PFSK-1 (cell line): Measurements from ENCODE around the gene GOLIM4.

Source experiments
- FOXP2 ChIP-seq: optimal IDR thresholded peaks from 2 replicates; pipeline ENCODE3; 2011; ENCODE audit warnings: borderline replicate concordance, control low read depth, inconsistent platforms; ENCODE audit not compliant: insufficient read depth; ENCODE audit errors: extremely low read length, extremely low read depth
- POLR2AphosphoS5 ChIP-seq: IDR thresholded peaks from 2 replicates; pipeline ENCODE4 v1.6.1; 2012; ENCODE audit warnings: low read depth, mild to moderate bottlenecking, control low read depth, low read length, moderate library complexity
- SIN3A ChIP-seq: IDR thresholded peaks from 2 replicates; pipeline ENCODE4 v1.6.1; 2012; ENCODE audit warnings: mild to moderate bottlenecking, low read length, moderate library complexity, borderline replicate concordance; ENCODE audit not compliant: insufficient read depth
- TAF1 ChIP-seq: IDR thresholded peaks from 2 replicates; pipeline ENCODE4 v1.6.1; 2012; ENCODE audit warnings: low read length, control low read depth, borderline replicate concordance; ENCODE audit not compliant: insufficient read depth
- TF ChIP-seq, protein P1 (sequence below), 2 experiments: IDR thresholded peaks; 2 replicates each; pipeline versions ENCODE4 v1.6.1 to v1.8.0; 2011 to 2012; ENCODE audit warnings: low read depth in 2 of 2, low read length in 2 of 2, control low read depth in 1 of 2, inconsistent platforms in 1 of 2, mild to moderate bottlenecking in 1 of 2, moderate library complexity in 1 of 2; ENCODE audit not compliant: insufficient read depth in 1 of 2

Gene GOLIM4

DNA sequence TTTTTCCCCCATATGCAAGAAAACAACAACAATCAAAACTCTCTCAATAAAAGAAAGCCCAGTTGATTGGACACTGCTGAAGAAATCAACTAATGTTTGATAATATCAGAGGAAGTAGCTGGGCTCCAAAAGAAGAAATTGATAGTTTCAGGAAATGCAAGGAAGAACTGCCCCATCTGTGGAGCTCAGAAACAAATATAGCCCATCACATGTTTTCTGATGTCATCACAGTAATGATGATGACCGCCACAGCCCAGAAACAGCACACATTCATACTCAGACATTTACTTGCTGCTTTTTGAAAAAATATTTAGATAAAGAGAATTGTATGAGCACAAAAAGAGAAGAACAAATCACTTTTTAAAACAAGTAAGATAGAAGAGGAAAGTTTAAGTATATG lies 67.6 kb downstream of the GOLIM4 start:
- TF ChIP-seq SIN3A, result no peak
- no peak for TF ChIP-seq TAF1
- TF ChIP-seq FOXP2, result no peak
- no peak for TF ChIP-seq POLR2AphosphoS5
- TF ChIP-seq, protein P1, sequence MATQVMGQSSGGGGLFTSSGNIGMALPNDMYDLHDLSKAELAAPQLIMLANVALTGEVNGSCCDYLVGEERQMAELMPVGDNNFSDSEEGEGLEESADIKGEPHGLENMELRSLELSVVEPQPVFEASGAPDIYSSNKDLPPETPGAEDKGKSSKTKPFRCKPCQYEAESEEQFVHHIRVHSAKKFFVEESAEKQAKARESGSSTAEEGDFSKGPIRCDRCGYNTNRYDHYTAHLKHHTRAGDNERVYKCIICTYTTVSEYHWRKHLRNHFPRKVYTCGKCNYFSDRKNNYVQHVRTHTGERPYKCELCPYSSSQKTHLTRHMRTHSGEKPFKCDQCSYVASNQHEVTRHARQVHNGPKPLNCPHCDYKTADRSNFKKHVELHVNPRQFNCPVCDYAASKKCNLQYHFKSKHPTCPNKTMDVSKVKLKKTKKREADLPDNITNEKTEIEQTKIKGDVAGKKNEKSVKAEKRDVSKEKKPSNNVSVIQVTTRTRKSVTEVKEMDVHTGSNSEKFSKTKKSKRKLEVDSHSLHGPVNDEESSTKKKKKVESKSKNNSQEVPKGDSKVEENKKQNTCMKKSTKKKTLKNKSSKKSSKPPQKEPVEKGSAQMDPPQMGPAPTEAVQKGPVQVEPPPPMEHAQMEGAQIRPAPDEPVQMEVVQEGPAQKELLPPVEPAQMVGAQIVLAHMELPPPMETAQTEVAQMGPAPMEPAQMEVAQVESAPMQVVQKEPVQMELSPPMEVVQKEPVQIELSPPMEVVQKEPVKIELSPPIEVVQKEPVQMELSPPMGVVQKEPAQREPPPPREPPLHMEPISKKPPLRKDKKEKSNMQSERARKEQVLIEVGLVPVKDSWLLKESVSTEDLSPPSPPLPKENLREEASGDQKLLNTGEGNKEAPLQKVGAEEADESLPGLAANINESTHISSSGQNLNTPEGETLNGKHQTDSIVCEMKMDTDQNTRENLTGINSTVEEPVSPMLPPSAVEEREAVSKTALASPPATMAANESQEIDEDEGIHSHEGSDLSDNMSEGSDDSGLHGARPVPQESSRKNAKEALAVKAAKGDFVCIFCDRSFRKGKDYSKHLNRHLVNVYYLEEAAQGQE (IDR thresholded peaks at IDR 0.05; ENCODE audit: insufficient read depth in 1 of 2, low read depth in 2 of 2, low read length in 2 of 2), result no peak

DNA sequence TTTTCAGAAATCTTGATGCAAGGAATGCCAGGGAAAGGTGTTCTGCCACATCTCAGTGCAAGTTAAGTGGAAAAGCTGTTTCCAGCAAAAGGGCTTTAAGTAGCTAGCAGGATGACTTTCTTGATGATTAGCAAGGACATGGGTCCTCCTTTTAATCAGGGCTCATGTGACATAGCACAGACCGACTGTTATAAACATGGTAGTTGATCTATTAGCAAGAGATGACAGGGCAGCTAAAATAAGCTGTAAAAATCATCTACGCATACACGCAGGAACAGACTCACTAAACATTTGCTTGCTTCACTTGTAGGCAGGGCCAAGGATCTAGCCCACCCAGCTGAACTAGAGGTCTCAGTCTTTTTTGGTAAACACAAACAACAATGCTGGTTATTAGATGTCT lies 69.0 kb downstream of the GOLIM4 start:
- TF ChIP-seq, protein P1 (IDR thresholded peaks at IDR 0.05; ENCODE audit: insufficient read depth in 1 of 2, low read depth in 2 of 2, low read length in 2 of 2), result no peak
- no peak for TF ChIP-seq SIN3A
- no peak for TF ChIP-seq TAF1
- TF ChIP-seq POLR2AphosphoS5, result no peak
- TF ChIP-seq FOXP2, result no peak

DNA sequence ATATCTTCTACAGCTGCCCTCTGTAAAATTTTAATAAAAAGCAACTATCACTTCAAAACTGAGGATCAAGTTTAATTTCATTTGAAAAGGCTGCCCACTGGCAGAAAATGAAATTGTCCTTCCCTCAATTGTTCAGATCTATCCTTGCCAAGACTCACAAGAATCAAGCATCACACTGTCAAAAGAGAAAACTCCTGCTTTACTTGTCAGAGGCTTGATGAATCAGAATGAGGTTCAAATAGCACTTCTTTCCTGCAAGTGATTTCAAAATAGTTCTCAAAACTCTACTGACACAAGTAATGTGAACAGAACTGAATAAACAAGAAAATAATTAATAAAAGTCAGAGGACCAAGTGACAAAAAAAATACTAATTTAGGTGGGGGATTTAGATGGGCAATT lies 70.6 kb downstream of the GOLIM4 start:
- TF ChIP-seq TAF1, result no peak
- TF ChIP-seq, protein P1 (IDR thresholded peaks at IDR 0.05; ENCODE audit: insufficient read depth in 1 of 2, low read depth in 2 of 2, low read length in 2 of 2), result no peak
- TF ChIP-seq FOXP2, result no peak
- TF ChIP-seq SIN3A, result no peak
- no peak for TF ChIP-seq POLR2AphosphoS5

DNA sequence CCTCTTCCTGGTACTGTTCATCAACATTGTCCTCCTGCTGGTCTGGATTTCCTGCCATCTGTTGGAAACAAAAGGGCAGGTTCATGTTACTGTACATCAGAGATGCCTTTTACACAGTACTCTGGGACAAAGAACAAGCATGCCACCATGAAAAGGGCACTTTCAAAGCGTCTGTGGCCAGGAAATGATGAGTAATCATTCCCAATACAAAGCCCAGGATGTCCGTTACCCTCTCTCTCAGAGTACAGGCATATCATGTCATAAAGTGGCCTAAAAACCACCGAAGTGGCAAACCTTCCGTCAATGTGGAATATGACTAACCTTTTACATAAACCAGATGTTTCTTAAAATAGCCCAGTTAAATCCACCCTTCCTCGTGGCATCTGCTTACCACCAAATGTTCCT lies 71.2 kb downstream of the GOLIM4 start:
- TF ChIP-seq, protein P1 (IDR thresholded peaks at IDR 0.05; ENCODE audit: insufficient read depth in 1 of 2, low read depth in 2 of 2, low read length in 2 of 2), result no peak
- no peak for TF ChIP-seq POLR2AphosphoS5
- TF ChIP-seq TAF1, result no peak
- TF ChIP-seq SIN3A, result no peak
- no peak for TF ChIP-seq FOXP2
